Esophagus muscularis mucosa (tissue), 3 donors: Measurements from ENCODE around the gene SETX.

Experiments used
- POLR2A ChIP-seq: fragments of 450-650 bp; IDR thresholded peaks from one replicate; pipeline ENCODE4 v1.6.1; 2017; ENCODE audit warnings: antibody characterized with exemption, moderate library complexity, mild to moderate bottlenecking, low read depth
- TF ChIP-seq, protein P1 (sequence below), 3 experiments: fragments of 200-600 bp in 2 of 3; fragments of 450-650 bp in 1 of 3; sonication (generic) in 2 of 3; IDR thresholded peaks; one replicate each; pipeline ENCODE4 v1.5.1; 2017 to 2019; ENCODE audit warnings: antibody characterized with exemption in 3 of 3, mild to moderate bottlenecking in 2 of 3, moderate library complexity in 1 of 3

- TF ChIP-seq, protein P1, sequence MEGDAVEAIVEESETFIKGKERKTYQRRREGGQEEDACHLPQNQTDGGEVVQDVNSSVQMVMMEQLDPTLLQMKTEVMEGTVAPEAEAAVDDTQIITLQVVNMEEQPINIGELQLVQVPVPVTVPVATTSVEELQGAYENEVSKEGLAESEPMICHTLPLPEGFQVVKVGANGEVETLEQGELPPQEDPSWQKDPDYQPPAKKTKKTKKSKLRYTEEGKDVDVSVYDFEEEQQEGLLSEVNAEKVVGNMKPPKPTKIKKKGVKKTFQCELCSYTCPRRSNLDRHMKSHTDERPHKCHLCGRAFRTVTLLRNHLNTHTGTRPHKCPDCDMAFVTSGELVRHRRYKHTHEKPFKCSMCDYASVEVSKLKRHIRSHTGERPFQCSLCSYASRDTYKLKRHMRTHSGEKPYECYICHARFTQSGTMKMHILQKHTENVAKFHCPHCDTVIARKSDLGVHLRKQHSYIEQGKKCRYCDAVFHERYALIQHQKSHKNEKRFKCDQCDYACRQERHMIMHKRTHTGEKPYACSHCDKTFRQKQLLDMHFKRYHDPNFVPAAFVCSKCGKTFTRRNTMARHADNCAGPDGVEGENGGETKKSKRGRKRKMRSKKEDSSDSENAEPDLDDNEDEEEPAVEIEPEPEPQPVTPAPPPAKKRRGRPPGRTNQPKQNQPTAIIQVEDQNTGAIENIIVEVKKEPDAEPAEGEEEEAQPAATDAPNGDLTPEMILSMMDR (IDR thresholded peaks at IDR 0.05), result no peak
- no peak for TF ChIP-seq POLR2A
Measured at GRCh38 chr9:132401824-132402223, 47.0 kb upstream of the SETX start.
